Measurements from ENCODE around the gene PRPS1. TPM values are rescaled to one million over a fixed set of nuclear protein-coding genes. Genes with fewer than 3 reads are reported as not detected.
"Not testable (repeated sequence)": the region's sequence is repeated elsewhere in the genome, so short reads cannot be mapped to it uniquely, and the experiment has no call there.

PRPS1 gene
- total and polyA plus RNA-seq, 9 of the 15 experiments (the other 6 are each of a cell fraction or from before 2014, with no cell fraction given): 47.8 to 175 (median 79.6) TPM

GRCh38 chrX:107668710-107669109 is 40.4 kb downstream of the PRPS1 start:
- DNase-seq (ENCODE audit: extremely low read depth in 1 of 4, low spot score in 3 of 4); H3K4me1 ChIP-seq (replicated peaks in 1 of 2; ENCODE audit: control insufficient read depth in 2 of 2, insufficient read depth in 2 of 2, low read length in 2 of 2); intact Hi-C loops (cut with micrococcal nuclease); H3K79me2 ChIP-seq (ENCODE audit: control insufficient read depth, insufficient read depth, low read length); FAIRE-seq; H3K36me3 ChIP-seq (ENCODE audit: control insufficient read depth, insufficient read depth, low read length); H3K9me3 ChIP-seq (replicated peaks; ENCODE audit: control insufficient read depth, insufficient read depth, low read depth, low read length); H3K4me2 ChIP-seq (ENCODE audit: insufficient read depth, low read length); H4K20me1 ChIP-seq (replicated peaks; ENCODE audit: control insufficient read depth, insufficient read depth, low read length); H2AFZ ChIP-seq (ENCODE audit: low read depth, low read length); H3K27ac ChIP-seq (ENCODE audit: extremely low read depth, low read depth, low read length); BruUV-seq (replicated peaks); H3K9me1 ChIP-seq (ENCODE audit: control insufficient read depth, insufficient read depth, low read length); H3K27me3 ChIP-seq (ENCODE audit: control insufficient read depth in 2 of 2, insufficient read depth in 2 of 2, low read length in 2 of 2); ATAC-seq; in situ Hi-C loops (cut with MboI); H3K4me3 ChIP-seq; CTCF ChIA-PET (ENCODE audit: low intra/inter-chr PET ratio); H3K9ac ChIP-seq (ENCODE audit: insufficient read depth in 1 of 2, low read depth in 2 of 2, low read length in 2 of 2): not testable (repeated sequence)
- WGBS (ENCODE audit: insufficient coverage, low coverage, missing lambda C conversion rate): 58% methylated on average over 5 of the region's 5 CpGs
- POLR2A ChIA-PET: interaction anchor here (0.9 kb wide), 1 partner anchor 16 kb away, joined by 3 read pairs; no protein-coding TSS in a partner anchor

DNA sequence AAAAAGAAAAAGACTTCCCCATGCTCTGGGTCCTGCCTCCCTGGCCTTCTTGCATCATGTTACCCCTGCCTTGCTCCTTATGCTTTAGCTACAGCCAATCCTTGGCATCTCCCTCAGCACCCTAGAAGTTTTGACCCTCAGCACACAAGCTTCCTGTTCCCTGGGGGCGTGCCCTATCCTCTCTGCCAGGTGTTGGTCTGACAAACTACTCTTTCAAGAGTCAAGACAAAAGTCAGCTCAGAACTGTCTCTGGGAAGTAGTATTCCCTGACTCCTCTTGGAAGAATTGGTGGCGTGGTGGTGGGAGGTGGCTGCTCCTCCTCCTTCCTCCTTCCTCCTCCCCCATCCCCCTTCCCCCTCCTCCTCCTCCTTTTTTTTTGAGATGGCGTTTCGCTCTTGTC is 41.0 kb downstream of the PRPS1 start:
- no peaks in the 10 kb centered on the region for H3K9me3 ChIP-seq (replicated peaks; ENCODE audit: control insufficient read depth, insufficient read depth, low read depth, low read length)
- no peak overlapping the region for H2AFZ ChIP-seq (ENCODE audit: low read depth, low read length)
- DNase-seq (ENCODE audit: extremely low read depth in 1 of 4, low spot score in 3 of 4): no peak
- ATAC-seq: no peak
- no peak overlapping the region for H3K4me2 ChIP-seq (ENCODE audit: insufficient read depth, low read length)
- BruUV-seq (replicated peaks): no TSS peak
- no peaks in the 10 kb centered on the region for H3K9me1 ChIP-seq (ENCODE audit: control insufficient read depth, insufficient read depth, low read length)
- ChIA-PET CTCF (ENCODE audit: low intra/inter-chr PET ratio) (no interaction called here), POLR2A (interaction anchor here (0.6 to 0.9 kb wide), 3 partner anchors 16 to 89 kb away, joined by 3 to 8 read pairs (median 3); no protein-coding TSS in a partner anchor)
- no peak for FAIRE-seq
- no peaks in the 10 kb centered on the region for H3K79me2 ChIP-seq (ENCODE audit: control insufficient read depth, insufficient read depth, low read length)
- WGBS (ENCODE audit: insufficient coverage, low coverage, missing lambda C conversion rate): 71% methylated on average over 2 of the region's 4 CpGs
- H3K36me3 ChIP-seq (ENCODE audit: control insufficient read depth, insufficient read depth, low read length): no peaks in the 10 kb centered on the region
- intact Hi-C loops (cut with micrococcal nuclease) (no loop called here), in situ Hi-C loops (cut with MboI) (no loop called here)
- no peaks in the 10 kb centered on the region for H4K20me1 ChIP-seq (replicated peaks; ENCODE audit: control insufficient read depth, insufficient read depth, low read length)
- peaks cover 4 to 13% of the 10 kb centered on the region in 2 experiments; a peak in 4 of 5 replicates for H3K4me1 ChIP-seq (replicated peaks in 1 of 2; ENCODE audit: control insufficient read depth in 2 of 2, insufficient read depth in 2 of 2, low read length in 2 of 2)
- H3K9ac ChIP-seq (ENCODE audit: insufficient read depth in 1 of 2, low read depth in 2 of 2, low read length in 2 of 2): no peak overlapping the region
- TF ChIP-seq BACH1 (tag; IDR thresholded peaks at IDR 0.05) (no peak), ZNF347 (CRISPR knock-in tag; IDR thresholded peaks at IDR 0.05; ENCODE audit: low read depth) (no peak), PURB (CRISPR knock-in tag; IDR thresholded peaks at IDR 0.05; ENCODE audit: low read depth) (no peak), COPS2 (conservative IDR thresholded peaks at IDR 0.05) (no peak), ZBTB5 (IDR thresholded peaks at IDR 0.05) (no peak), ZNF124 (CRISPR knock-in tag; IDR thresholded peaks at IDR 0.05) (no peak), MBD2 (IDR thresholded peaks at IDR 0.05; ENCODE audit: borderline replicate concordance, low read depth) (no peak), RBBP5 (IDR thresholded peaks at IDR 0.05; ENCODE audit: borderline replicate concordance, insufficient read depth, low read length, poor library complexity, severe bottlenecking) (no peak)
- H3K27ac ChIP-seq (ENCODE audit: extremely low read depth, low read depth, low read length): no peak overlapping the region
- no peaks in the 10 kb centered on the region for H3K27me3 ChIP-seq (ENCODE audit: control insufficient read depth in 2 of 2, insufficient read depth in 2 of 2, low read length in 2 of 2)
- H3K4me3 ChIP-seq: no peak overlapping the region
